ENCODE measurements around the gene TUBB.
"Not testable (repeated sequence)": the region's sequence is repeated elsewhere in the genome, so short reads cannot be mapped to it uniquely, and the experiment has no call there.

TUBB gene

DNA sequence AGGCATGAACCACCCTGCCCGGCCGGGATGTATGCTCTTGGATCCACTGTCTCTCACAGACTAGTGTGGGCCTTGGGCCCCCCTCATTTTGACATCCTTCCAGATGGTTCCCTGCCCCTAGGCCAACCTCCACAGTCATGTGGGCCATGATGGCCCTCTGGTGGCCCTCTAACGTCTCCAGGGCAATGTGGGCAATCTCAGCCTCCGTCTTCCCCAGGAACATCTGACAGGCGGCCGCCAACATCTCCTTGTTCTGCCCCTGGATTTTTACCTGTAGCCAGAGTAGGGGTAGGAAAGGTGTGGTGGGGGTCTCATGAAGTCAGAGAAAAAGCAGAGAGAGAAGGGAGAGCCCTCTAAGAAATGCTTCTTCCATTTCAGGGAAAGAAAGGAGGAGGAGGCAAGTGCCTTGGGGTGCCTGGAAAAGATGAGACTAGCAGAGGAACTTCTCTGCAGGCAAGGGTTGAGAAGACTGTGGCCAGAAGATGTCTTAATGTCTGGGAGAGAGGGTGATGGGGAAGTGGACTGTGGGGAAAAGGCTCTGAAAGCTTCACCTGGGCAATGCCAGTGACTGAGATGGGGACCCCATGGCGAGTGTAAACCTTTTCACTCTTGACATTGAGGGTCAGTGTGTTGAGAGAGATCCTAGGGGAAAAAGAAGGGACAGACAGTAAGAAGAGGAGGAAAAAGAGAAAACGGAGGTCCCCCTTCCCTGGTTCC lies 21.1 kb downstream of the TUBB start:
- no peak for DNase-seq

DNA sequence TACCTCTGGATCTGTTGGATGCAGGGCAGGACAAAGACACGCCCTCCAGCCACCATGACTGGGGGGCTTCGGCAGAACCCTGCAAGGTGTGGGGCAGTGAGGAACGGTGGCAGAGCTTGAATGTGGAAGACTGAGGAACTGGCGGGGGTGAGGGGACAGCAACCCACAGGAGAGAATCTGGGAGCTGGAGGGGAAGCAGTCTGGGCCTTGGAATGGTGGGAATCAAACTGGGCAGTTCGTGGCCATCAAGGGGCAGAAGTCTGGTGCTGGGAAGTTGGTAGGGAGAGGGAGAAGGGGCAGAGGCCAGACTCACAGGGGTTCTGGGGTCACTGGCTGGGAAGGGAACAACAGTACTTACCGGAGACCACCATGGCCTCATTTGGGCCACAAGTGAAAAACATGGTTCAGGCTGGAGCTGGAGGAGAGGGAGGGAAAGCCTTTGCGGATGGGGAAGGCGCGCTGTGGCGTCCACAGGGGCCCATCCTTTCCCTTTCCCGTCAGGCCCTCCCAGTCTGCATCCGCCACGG lies 21.7 kb downstream of the TUBB start:
- no peak for DNase-seq

GRCh38 chr6:30742316-30743098 lies 22.4 kb downstream of the TUBB start, which contains the start of gene FLOT1:
Gene FLOT1 (minus strand): TSS chr6:30742687. CDS start chr6:30742189, 498 bp downstream.
- DNase-seq, result peak; percentile 96 to 98

DNA sequence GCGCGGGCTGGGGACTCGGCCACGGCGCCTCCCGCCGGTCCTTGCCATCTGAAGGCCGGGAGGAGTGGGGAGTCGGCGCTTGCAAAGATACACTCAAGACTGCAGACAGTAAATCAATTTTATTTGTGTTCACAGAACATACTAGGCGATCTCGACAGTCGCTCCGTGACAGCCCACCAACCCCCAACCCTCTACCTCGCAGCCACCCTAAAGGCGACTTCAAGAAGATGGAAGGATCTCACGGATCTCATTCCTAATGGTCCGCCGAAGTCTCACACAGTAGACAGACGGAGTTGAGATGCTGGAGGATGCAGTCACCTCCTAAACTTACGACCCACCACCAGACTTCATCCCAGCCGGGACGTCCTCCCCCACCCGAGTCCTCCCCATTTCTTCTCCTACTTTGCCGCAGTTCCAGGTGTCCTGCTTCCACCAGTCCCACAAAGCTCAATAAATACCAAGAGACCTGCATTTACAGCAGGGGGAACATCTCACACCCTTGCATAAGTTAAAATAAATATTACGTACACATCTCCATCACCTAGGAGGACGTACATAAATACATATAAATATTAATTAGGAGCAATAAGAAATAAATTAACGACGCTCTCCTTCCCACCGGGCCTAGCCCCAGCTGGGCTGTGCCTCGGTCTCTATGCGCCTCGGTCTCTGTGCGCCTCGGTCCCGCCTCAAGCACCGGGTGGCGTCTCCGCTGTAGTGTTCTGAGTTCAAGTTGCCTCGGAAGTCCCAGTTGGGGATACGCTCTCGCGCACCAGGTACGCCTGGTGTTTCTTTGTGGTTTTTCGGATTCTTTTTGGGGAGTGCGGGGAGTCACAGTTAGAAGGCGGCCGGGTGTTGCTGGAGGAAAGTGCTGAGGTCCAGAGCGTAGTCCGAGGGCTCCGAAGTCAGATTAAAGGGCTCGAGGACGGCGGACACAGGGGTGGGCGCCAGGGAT lies 23.2 kb downstream of the TUBB start:
- DNase-seq, result no peak

GRCh38 chr6:30744054-30744805 lies 24.1 kb downstream of the TUBB start, which contains the start of gene IER3:
Gene IER3 (minus strand): TSS chr6:30744547. CDS start chr6:30744518, 29 bp downstream.
- DNase-seq, result peak; percentile 84 to 85

DNA sequence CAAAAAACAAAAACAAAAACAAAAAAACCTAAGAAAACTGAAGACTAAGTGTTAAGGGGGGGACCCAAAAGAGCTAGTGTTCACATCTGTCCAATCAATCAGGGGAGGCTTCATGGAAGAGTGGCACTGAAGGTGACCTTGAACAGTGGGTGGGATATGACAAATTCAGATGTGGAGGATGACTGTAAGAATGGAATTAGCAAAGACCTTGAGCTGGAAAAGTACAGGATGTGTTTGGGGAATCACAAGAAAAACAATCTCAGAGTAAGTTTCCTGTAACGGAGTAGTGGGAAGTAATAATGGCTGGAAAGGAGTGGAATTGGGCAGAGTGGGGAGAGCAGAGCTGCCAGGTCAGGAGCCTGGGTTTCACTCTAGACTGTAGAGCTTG lies 27.1 kb downstream of the TUBB start:
- DNase-seq, result no peak

DNA sequence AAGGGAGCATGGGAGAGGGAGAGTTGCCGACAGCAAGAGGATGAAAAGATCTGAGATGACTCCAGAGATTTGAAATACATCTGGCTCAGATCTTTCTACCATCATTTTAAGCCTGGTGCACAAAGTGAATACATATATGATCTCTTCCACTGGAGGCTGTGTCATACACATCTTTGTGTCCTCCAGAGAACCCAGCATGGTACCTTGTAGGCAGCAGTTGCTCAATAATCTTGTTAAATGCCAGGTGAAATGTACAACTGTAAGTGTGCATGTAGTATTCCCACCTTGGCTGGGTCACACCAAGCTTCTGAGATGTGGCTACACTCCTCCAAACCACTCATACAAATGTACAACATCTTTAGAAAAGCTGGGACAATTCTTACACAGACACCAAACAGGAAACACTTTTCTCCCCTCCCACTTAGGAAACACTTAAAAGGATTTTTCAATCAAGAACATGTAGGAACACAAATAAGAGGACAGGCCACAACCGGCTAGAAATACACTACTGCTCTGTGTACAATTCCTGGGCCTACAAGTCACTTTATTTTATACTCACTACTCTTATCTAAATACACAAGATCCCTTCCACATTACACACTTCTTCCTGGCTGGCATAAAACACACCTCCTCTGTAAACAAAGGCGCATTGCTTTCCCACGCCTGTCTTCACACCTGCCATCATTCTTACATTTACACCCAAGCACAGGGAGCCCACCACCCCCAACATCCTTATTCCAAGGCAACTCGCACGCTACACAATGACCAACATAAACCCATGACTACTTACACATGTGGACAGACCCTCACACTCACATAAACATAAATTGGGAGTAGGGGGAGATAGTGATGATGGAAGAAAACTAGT lies 28.0 kb downstream of the TUBB start:
- no peak for DNase-seq

- DNase-seq, result no peak
These were observed 28.8 kb downstream of the TUBB start for GRCh38 chr6:30748851-30749540.

DNA sequence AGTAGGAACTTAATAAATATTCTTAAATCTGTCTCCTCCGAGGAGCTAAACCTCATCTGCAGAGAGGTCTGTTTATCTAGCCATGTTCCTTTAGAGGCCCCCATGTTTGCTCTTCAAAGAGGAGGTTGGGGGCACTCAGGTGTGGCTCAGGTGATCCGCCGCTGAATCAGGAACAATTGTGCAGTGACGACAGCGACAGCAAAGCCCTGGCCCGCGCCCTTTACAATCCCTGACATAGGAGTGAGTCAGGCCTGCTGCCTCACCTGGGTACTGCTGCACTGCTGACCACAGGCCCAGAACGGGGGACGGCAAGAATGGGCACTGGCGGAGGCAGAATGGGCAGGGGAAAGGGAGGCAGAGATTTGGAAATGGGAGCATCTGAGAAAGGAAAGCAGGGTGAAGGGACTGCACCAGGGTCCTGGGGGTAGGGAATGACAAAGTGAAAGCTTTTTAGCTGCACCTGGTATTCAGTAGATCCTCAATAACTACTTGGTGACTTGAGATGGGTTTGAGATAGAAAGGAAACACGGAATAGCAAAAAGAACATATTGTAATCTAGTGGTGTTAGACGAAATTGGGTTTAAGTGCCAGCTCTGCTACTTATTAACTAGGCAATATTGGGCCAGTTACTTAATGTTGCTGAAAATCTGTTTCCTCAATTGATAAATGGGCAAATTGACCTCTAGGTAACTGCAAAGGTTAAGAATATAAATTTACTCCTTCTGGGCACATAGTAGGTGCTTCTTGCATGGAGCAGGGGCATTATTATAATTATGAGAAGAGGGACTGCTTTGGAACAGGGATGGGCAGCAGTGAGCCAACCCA lies 29.6 kb downstream of the TUBB start:
- no peak for DNase-seq

DNA sequence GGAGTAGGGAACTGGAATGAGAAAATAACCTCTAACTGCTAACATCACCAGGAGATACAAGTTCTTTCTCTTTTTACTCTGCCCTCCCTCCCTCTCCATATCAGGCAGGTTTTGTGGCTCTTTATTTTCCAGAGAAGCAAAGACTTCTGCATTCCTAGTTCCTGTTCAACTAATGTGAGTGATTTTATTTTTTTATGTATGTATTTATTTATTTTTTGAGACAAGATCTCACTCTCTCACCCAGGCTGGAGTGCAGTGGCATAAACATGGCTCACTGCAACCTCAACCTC lies 30.2 kb downstream of the TUBB start:
- no peak for DNase-seq

DNA sequence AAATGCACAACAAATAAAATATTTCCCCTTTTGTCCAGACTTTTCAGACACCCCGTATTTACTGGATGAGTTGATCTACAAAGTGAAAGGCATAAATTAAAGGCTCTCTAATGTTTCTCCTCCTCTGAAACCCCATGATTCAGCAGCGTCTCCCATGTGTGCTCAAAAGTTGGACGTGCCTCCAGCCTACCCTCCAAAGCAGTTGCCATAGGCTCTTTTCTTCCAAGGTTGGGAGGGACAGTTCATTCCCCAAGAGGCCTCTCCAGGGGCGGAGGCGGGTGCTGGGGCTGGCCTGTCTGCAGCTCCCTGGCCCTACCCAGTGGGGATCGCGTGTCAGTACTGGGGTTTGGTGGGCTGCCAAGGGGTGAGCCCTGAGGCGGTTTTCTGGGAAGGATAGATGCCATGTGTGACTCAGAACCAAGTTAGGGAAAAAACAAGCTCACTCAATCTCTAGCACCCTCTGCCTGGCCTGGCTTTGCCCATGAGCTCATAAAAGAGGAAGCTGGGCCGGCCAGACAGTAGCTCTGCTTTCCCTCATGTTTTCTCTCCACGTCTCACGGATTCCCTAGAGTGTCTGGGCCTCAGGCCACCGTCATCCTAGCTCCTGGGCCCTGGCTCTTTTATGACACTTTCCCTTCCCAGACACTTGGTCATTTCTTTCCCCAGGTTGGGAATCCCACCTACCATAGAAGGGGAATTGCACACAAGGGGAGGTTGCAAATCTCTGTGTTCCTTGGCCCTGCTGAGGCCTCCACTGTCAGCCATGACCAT lies 32.2 kb downstream of the TUBB start:
- DNase-seq, result no peak

DNA sequence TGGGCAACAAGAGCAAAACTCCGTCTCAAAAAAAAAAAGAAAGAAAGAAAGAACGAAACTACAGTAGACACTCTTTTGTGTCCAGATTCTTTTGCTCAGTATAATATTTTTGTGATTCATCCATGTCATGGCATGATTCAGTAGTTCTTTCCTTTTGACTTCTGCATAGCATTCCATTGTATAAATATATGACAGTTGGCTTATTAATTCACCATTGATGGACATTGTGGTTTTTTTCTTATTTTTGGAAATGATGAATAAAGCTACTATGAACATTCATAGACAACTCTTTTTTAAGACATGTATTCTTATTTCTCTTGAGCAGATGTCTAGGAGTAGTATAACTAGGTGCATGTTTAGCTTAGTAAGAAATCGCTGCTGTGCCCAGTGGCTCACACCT lies 34.5 kb downstream of the TUBB start:
- no peak for DNase-seq

- DNase-seq, result not testable (repeated sequence)
These were observed 36.4 kb downstream of the TUBB start for GRCh38 chr6:30756405-30757003.

DNA sequence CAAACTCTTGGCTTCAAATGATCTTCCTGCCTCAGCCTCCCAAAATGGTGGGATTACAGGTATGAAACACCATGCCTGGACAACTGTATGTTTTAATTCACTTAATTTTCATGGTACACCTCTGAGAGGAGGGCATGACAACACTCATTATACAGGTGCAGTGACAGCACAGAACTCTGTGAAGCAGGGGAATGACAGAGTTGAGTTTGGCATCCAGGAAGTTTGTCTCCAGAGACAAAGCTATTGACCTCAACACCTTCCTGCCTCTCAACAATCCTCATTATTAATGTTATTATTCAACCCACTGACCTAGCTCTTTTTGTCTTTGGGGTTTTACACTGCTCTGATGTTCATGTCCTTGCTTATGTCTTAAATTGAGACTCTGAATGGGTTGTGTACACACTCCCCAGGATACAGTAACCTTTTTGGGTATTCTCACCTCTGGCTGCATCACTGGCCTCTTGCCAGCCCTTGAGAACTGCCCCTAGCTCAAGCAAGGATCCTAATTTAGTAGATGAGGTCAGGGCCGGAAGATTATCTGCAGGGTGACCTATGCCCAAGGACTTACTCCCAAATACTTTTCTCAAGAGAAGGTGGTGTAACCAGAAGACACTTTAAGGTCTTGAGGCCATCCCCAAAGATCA lies 37.2 kb downstream of the TUBB start:
- no peak for DNase-seq

DNA sequence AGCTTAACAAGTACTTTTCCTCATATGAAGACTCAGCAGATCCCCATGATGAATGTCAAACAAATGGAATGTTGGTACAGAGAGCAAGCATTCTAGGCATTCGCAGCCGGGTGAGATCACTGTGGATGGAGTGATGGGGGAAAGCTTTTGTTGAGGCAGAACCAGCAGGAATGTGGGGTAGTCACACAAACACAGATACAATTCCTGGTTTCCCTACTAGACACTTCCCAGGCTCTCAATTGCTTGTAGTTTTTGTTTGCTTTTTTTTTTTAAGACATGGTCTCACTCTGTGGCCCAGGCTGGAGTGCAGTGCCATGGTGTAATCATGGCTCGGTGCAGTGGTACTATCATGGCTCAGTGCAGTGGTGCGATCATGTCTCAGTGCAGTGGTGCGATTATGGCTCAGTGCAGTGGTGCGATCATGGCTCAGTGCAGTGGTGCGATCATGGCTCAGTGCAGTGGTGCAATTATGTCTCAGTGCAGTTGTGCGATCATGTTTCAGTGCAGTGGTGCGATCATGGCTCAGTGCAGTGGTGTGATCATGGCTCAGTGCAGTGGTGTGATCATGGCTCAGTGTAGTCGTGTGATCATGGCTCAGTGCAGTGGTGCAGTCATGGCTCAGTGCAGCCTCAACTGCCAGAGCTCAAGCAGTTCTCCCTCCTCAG lies 39.6 kb downstream of the TUBB start:
- no peak for DNase-seq

GRCh38 chr6:30760549-30760948 lies 40.4 kb downstream of the TUBB start:
- DNase-seq, result no peak

- DNase-seq, result no peak
These were observed 41.8 kb downstream of the TUBB start for GRCh38 chr6:30761791-30762429.

Measured in stimulated activated CD4-positive, alpha-beta T cell treated with anti-CD3 and anti-CD28 coated beads, Interleukin-2, amount 100 ng/mL, for 48 hours (primary cell).